Psoas muscle (tissue), 8 donors: ENCODE measurements around the gene SCN5A. TPM values are rescaled to one million over a fixed set of nuclear protein-coding genes. Genes with fewer than 3 reads are reported as not detected.

Experiments
- ATAC-seq, 4 donors: fragments of 200-7000 bp; cut with Tn5 transposase; one replicate each; pipeline ENCODE4 v1.9.1; 2020; ENCODE audit warnings: moderate library complexity in 3 of 4, mild to moderate bottlenecking in 2 of 4
- DNase-seq, 2 donors: peaks; one replicate each; pipeline ENCODE4 v3.0.0-alpha.2; 2020
- H3K27ac ChIP-seq: fragments of 200-600 bp; one replicate; pipeline ENCODE4 v1.8.0; 2022
- H3K27me3 ChIP-seq, 3 donors: fragments of 200-600 bp in 1 of 3; one replicate each; pipeline versions ENCODE4 v1.6.1 to v1.8.0; 2013 to 2022; ENCODE audit warnings: low read length in 2 of 3, mild to moderate bottlenecking in 2 of 3, moderate library complexity in 1 of 3; ENCODE audit not compliant: insufficient read depth in 3 of 3
- H3K36me3 ChIP-seq, 2 donors: fragments of 200-600 bp in 1 of 2; one replicate each; pipeline versions ENCODE4 v1.6.1 to v1.8.0; 2013 to 2022; ENCODE audit warnings: low read depth in 1 of 2, mild to moderate bottlenecking in 1 of 2, moderate library complexity in 1 of 2; ENCODE audit not compliant: insufficient read depth in 1 of 2
- H3K4me1 ChIP-seq: fragments of 200-600 bp; one replicate; pipeline ENCODE4 v1.8.0; 2022
- H3K4me3 ChIP-seq: fragments of 200-600 bp; one replicate; pipeline ENCODE4 v1.8.0; 2022; ENCODE audit warnings: mild to moderate bottlenecking
- H3K9me3 ChIP-seq: fragments of 200-600 bp; one replicate; pipeline ENCODE4 v1.8.0; 2022
- WGBS, 3 donors: extraction: QIAGEN DNeasy Blood & Tissue Kit; methylation state at CpG; one replicate each; pipeline versions ENCODE4 v1.1.6 to v1.1.7; 2013; 5-methylcytosine and 5-hydroxymethylcytosine counted together
- intact Hi-C, 2 donors: fragments of 100-400 bp; cut with DNase I; formaldehyde crosslinking; loops; one replicate each; pipeline versions ENCODE4 v1.11.0 to v1.14.2; 2022
- polyA plus RNA-seq, 3 donors: library from polyadenylated mRNA; stranded (reverse); fragments of 200-250 nt; gene quantifications; one replicate each; pipeline ENCODE4 v1.2.3, GENCODE V29; 2013
- total RNA-seq, 4 donors: library from RNA; stranded (reverse); fragmentation: NEBNext Ultra II Directional in 2 of 4; extraction: Animal tissue kit (Norgen Biotek cat#: 25700) in 2 of 4; gene quantifications; one replicate each; pipeline versions ENCODE4 v1.2.1 to v1.2.4, GENCODE V29; 2021 to 2023
- TF ChIP-seq, protein P1 (sequence below): fragments of 200-600 bp; IDR thresholded peaks from one replicate; pipeline ENCODE4 v1.8.0; 2022; ENCODE audit warnings: antibody characterized with exemption
- donor health status: healthy with polysubstance abuse.
- donor health status: DM: no; HTN: no; CAD: no; lungs with moderate emphysema.
- donor health status: Bipolar disorder and iron deficiency.
- donor health status: healthy.
- donor health status: DM: yes; HTN: yes; CAD: no.
- donor health status: DM: no; HTN: no; CAD: no.
- donor health status: DM: no; HTN: no; CAD: no.
- donor health status: DM: yes; HTN: yes; CAD: no.

The SCN5A gene
- total and polyA plus RNA-seq, 7 donors = 0.17 to 34.2 (median 5.7) TPM

DNA sequence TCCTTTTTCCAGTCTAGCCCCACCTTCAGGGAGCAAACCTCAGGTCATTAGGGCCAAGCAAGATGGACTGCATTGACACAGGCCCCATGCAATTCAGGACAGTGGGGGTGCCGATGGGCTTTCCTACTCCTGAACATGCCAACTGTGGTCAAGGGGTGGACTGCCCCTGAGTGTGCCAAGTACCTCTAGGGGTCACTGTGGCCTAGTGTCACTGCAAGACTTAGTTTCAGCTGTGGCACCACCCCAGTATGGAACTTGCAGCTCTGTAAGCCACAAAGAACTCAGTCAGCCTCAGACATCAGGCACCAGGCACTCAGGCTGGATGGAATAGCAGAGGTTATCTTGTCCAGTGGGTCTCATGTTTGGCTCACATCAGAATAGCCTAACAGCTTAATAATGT is 121.0 kb downstream of the SCN5A start:
- intact Hi-C loops = loop anchor here (10.0 kb wide), 3 partner anchors 316 to 506 kb away; no protein-coding TSS in a partner anchor
- no peaks in the 10 kb centered on the region for H3K4me1 ChIP-seq
- ATAC-seq = peak in 3 of 4 donors; percentile 54 to 86 (median 83)
- no peak overlapping the region for H3K27ac ChIP-seq
- H3K36me3 ChIP-seq = peaks cover 3 to 50% of the 10 kb centered on the region in 2 donors
- WGBS, 3 donors = 88 to 93% (median 90%) methylated on average over 1 of the region's 1 CpG
- DNase-seq = no peak
- TF ChIP-seq, protein P1, sequence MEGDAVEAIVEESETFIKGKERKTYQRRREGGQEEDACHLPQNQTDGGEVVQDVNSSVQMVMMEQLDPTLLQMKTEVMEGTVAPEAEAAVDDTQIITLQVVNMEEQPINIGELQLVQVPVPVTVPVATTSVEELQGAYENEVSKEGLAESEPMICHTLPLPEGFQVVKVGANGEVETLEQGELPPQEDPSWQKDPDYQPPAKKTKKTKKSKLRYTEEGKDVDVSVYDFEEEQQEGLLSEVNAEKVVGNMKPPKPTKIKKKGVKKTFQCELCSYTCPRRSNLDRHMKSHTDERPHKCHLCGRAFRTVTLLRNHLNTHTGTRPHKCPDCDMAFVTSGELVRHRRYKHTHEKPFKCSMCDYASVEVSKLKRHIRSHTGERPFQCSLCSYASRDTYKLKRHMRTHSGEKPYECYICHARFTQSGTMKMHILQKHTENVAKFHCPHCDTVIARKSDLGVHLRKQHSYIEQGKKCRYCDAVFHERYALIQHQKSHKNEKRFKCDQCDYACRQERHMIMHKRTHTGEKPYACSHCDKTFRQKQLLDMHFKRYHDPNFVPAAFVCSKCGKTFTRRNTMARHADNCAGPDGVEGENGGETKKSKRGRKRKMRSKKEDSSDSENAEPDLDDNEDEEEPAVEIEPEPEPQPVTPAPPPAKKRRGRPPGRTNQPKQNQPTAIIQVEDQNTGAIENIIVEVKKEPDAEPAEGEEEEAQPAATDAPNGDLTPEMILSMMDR = peak; percentile 8
- no peaks in the 10 kb centered on the region for H3K9me3 ChIP-seq
- no peak overlapping the region for H3K4me3 ChIP-seq
- no peaks in the 10 kb centered on the region for H3K27me3 ChIP-seq

DNA sequence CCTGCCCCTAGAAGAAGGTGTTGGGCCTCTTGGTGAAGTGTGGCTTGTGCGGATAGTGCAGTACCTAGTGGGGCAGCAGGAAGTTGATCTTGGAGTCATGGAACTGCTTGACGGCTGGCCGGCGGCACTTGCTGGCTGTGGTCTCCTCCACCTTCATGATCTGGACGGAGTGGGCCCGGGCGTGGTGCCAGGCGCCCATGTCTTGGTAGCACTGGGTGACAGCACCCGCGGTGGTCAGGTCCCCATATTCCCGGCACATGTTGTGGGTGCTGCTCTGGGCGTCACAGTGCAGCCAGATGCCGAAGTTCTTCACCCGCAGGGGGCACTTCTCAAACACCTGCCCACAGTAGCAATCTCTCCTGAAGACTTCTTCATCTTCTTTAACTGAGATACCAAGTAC is 122.7 kb downstream of the SCN5A start:
- peaks cover 3 to 62% of the 10 kb centered on the region in 2 donors for H3K36me3 ChIP-seq
- no peak overlapping the region for H3K27ac ChIP-seq
- H3K4me1 ChIP-seq = no peaks in the 10 kb centered on the region
- no peaks in the 10 kb centered on the region for H3K9me3 ChIP-seq
- ATAC-seq = no peak
- 96 to 98% (median 97%) methylated on average over 14 of the region's 14 CpGs for WGBS, 3 donors
- TF ChIP-seq, protein P1 = no peak
- no peak for DNase-seq
- H3K27me3 ChIP-seq = no peaks in the 10 kb centered on the region
- intact Hi-C loops = loop anchor here (10.0 kb wide), 3 partner anchors 318 to 508 kb away; no protein-coding TSS in a partner anchor
- no peak overlapping the region for H3K4me3 ChIP-seq

DNA sequence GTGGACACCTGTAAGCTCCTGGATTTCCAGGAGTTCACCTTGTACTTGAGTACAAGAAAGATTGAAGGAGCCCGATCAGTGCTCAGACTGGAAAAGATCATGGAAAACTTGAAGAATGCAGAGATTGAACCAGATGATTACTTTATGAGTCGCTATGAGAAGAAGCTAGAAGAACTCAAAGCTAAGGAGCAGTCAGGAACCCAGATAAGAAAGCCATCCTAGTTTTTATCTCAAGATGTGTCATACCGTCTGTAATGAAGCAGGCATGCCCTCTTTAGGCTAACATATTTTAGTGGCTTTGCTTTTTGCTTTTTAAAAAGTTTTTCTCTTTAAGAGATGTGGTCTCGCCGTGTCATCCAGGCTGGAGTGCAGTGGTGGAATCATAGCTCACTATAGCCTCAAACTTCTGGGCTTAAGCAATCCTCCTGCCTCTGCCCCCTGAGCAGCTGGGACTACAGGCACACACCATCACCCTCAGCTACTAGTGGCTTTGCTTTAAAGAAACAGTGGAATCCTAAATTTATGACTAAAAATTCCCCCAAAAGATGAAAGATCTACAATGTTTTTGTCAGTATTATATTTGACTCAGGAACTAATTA is 125.2 kb downstream of the SCN5A start:
- no peak for DNase-seq
- no peaks in the 10 kb centered on the region for H3K27me3 ChIP-seq
- no peak overlapping the region for H3K4me3 ChIP-seq
- intact Hi-C loops = loop anchor here (10.0 kb wide), 3 partner anchors 321 to 511 kb away; no protein-coding TSS in a partner anchor
- H3K27ac ChIP-seq = no peak overlapping the region
- ATAC-seq = no peak
- 93 to 97% (median 96%) methylated on average over 5 of the region's 5 CpGs for WGBS, 3 donors
- TF ChIP-seq, protein P1 = no peak
- peaks cover 3 to 52% of the 10 kb centered on the region in 2 donors for H3K36me3 ChIP-seq
- H3K4me1 ChIP-seq = peaks cover 9% of the 10 kb centered on the region
- no peaks in the 10 kb centered on the region for H3K9me3 ChIP-seq

DNA sequence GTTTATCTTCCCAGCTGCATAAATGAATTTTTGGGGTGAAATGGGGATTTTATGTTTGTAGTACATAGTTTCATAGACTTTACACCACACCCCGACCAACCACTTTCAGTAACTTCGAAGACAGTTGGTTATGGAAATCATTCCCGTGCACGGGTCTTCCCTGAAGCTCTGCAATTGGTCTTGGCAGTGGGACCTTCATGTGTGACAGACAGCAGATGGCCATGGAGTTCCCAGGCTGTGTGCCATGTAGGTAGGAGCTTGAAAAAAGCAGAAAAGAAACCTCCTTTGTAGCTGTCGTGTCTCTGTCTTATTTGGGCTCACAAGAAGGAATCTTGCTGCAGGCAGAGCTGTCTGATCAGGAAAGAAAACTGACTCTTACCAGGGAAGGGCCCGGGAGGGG is 127.5 kb downstream of the SCN5A start:
- Histone ChIP-seq H3K27ac (no peak overlapping the region), H3K9me3 (no peaks in the 10 kb centered on the region), H3K4me1 (peaks cover 9% of the 10 kb centered on the region), H3K36me3 (peaks cover 3 to 48% of the 10 kb centered on the region in 2 donors), H3K27me3 (no peaks in the 10 kb centered on the region), H3K4me3 (no peak overlapping the region)
- ATAC-seq (no peak), DNase-seq (no peak)
- intact Hi-C loops = loop anchor here (10.0 kb wide), 3 partner anchors 323 to 513 kb away; no protein-coding TSS in a partner anchor
- 79 to 85% (median 80%) methylated on average over 6 of the region's 6 CpGs for WGBS, 3 donors
- TF ChIP-seq, protein P1 = no peak
